Suprapubic skin (tissue), 4 donors: Measurements from ENCODE around the gene CTNNBL1.

Experiments used
- EP300 ChIP-seq: sonication (generic); formaldehyde crosslinking; IDR thresholded peaks from one replicate; pipeline ENCODE4 v1.6.1; 2017; ENCODE audit warnings: antibody characterized with exemption
- POLR2AphosphoS5 ChIP-seq, 3 donors: sonication (generic); formaldehyde crosslinking; IDR thresholded peaks; one replicate each; pipeline ENCODE4 v1.6.1; 2017; ENCODE audit warnings: antibody characterized with exemption in 3 of 3

DNA sequence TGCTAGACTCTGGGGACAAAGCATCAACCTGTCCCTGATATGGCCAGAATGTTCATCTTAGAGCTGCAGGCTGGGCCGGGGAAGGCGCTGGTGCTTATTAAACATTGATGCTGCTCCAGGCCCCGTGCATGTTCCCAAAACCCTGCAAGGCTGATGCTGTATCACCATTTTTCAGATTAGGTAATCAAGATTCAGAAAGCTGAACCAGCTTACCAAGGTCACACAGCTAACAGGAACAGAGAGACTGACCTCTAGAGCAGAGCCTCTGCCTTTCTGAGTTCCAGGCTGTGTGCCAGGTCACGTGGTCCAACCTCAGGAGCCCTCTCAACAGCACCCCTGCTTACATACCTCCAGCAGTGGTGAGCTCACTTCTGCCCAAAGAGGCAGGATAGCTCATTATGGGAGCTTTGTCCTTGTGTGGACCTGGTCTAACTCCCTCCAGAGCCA lies 193.0 kb downstream of the CTNNBL1 start:
- TF ChIP-seq POLR2AphosphoS5 (IDR thresholded peaks at IDR 0.05) (no peak), EP300 (no peak)
